ENCODE data around the gene SLCO4C1. TPM values are rescaled to one million over a fixed set of nuclear protein-coding genes. Genes with fewer than 3 reads are reported as not detected.

SLCO4C1 gene
- total RNA-seq, 1 donor from 2014 or later = 1.5 TPM

DNA sequence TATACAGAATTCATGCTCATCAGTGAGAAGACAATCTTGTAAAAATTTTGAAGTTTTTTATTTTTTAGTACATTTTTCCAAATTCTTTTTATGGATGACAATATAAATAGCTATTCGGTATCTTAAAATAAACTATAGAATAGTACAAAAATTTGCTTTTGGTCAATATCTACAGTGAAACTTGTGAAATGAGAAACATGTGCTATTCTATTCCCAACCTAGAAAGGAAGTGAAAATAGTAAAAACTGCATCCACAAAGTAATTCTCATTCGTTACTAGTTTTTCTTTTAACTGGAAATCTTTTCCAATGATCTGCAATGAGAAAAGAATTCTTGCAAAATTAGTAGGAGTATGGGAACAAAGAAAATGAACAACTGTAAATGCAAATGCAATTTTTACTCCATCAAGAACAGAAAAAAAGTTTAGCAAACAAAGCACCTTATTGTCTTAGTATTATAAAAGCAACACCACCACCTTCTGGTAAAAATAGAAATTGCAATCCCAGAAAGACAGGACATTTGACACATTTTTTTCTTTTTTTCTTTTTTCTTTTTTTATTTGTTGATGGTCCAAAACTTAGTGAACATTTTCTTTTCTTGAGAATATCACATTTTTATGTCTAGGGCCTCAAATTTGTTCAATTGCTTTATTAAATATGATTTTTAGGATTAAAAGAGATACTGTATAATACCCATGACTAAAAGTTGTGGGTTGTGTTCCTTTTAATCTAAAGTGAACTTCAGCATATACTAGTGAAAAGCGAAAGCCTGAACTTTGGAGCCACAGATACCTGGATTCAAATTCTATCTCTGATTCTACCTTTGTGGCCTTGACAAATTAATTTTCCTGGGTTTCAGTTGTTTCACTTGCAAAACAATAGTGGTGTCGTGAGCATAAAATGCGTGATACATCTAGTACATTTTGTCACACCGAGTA lies 72.3 kb downstream of the SLCO4C1 start:
- Mint-ChIP-seq H3K27me3 (ENCODE audit: unreplicated experiment) (no peaks in the 10 kb centered on the region), H3K4me3 (ENCODE audit: unreplicated experiment) (no peak overlapping the region), H3K27ac (ENCODE audit: unreplicated experiment) (no peak overlapping the region), H3K36me3 (ENCODE audit: unreplicated experiment) (no peaks in the 10 kb centered on the region), H3K9me3 (ENCODE audit: unreplicated experiment) (no peaks in the 10 kb centered on the region), H3K4me1 (ENCODE audit: low read depth, unreplicated experiment) (no peaks in the 10 kb centered on the region)
- DNase-seq = no peak
- TF ChIP-seq, protein P1, sequence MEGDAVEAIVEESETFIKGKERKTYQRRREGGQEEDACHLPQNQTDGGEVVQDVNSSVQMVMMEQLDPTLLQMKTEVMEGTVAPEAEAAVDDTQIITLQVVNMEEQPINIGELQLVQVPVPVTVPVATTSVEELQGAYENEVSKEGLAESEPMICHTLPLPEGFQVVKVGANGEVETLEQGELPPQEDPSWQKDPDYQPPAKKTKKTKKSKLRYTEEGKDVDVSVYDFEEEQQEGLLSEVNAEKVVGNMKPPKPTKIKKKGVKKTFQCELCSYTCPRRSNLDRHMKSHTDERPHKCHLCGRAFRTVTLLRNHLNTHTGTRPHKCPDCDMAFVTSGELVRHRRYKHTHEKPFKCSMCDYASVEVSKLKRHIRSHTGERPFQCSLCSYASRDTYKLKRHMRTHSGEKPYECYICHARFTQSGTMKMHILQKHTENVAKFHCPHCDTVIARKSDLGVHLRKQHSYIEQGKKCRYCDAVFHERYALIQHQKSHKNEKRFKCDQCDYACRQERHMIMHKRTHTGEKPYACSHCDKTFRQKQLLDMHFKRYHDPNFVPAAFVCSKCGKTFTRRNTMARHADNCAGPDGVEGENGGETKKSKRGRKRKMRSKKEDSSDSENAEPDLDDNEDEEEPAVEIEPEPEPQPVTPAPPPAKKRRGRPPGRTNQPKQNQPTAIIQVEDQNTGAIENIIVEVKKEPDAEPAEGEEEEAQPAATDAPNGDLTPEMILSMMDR (IDR thresholded peaks at IDR 0.05; ENCODE audit: partially characterized antibody, unreplicated experiment) = peak; percentile 93

- DNase-seq = no peak
- TF ChIP-seq, protein P1 (IDR thresholded peaks at IDR 0.05; ENCODE audit: partially characterized antibody, unreplicated experiment) = no peak
- no peak overlapping the region for H3K4me3 Mint-ChIP-seq (ENCODE audit: unreplicated experiment)
- H3K36me3 Mint-ChIP-seq (ENCODE audit: unreplicated experiment) = no peaks in the 10 kb centered on the region
- H3K9me3 Mint-ChIP-seq (ENCODE audit: unreplicated experiment) = no peaks in the 10 kb centered on the region
- no peaks in the 10 kb centered on the region for H3K27me3 Mint-ChIP-seq (ENCODE audit: unreplicated experiment)
- no peak overlapping the region for H3K27ac Mint-ChIP-seq (ENCODE audit: unreplicated experiment)
- H3K4me1 Mint-ChIP-seq (ENCODE audit: low read depth, unreplicated experiment) = no peaks in the 10 kb centered on the region
Observed at GRCh38 chr5:102222772-102223171, 73.3 kb downstream of the SLCO4C1 start.

GRCh38 chr5:102221949-102222348 lies 74.1 kb downstream of the SLCO4C1 start:
- H3K27ac Mint-ChIP-seq (ENCODE audit: unreplicated experiment) = no peak overlapping the region
- no peak for DNase-seq
- no peaks in the 10 kb centered on the region for H3K9me3 Mint-ChIP-seq (ENCODE audit: unreplicated experiment)
- no peaks in the 10 kb centered on the region for H3K36me3 Mint-ChIP-seq (ENCODE audit: unreplicated experiment)
- TF ChIP-seq, protein P1 (IDR thresholded peaks at IDR 0.05; ENCODE audit: partially characterized antibody, unreplicated experiment) = no peak
- no peaks in the 10 kb centered on the region for H3K27me3 Mint-ChIP-seq (ENCODE audit: unreplicated experiment)
- H3K4me3 Mint-ChIP-seq (ENCODE audit: unreplicated experiment) = no peak overlapping the region
- no peaks in the 10 kb centered on the region for H3K4me1 Mint-ChIP-seq (ENCODE audit: low read depth, unreplicated experiment)

DNA sequence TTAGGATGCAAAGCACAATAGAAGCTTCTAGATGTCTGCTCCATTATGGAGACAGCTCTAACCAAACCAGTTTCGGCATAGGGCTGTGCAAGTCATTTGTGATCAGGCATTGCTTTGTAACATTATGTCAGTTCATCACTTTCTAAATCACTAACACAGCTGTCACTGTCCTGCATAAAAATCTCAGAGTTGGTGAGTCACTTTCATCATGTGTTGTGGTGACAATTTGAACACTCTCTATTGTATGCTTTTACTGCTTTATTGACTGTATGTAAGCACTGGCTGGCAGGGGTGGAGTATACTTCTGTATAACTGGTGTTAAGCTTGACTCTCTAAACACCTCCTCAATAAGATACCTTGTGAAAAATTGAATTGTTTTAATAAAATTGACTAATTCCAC lies 77.9 kb downstream of the SLCO4C1 start:
- TF ChIP-seq, protein P1 (IDR thresholded peaks at IDR 0.05; ENCODE audit: partially characterized antibody, unreplicated experiment) = no peak
- peaks cover 4% of the 10 kb centered on the region for H3K36me3 Mint-ChIP-seq (ENCODE audit: unreplicated experiment)
- H3K4me3 Mint-ChIP-seq (ENCODE audit: unreplicated experiment) = no peak overlapping the region
- H3K4me1 Mint-ChIP-seq (ENCODE audit: low read depth, unreplicated experiment) = no peaks in the 10 kb centered on the region
- no peaks in the 10 kb centered on the region for H3K9me3 Mint-ChIP-seq (ENCODE audit: unreplicated experiment)
- no peaks in the 10 kb centered on the region for H3K27me3 Mint-ChIP-seq (ENCODE audit: unreplicated experiment)
- no peak for DNase-seq
- no peak overlapping the region for H3K27ac Mint-ChIP-seq (ENCODE audit: unreplicated experiment)

DNA sequence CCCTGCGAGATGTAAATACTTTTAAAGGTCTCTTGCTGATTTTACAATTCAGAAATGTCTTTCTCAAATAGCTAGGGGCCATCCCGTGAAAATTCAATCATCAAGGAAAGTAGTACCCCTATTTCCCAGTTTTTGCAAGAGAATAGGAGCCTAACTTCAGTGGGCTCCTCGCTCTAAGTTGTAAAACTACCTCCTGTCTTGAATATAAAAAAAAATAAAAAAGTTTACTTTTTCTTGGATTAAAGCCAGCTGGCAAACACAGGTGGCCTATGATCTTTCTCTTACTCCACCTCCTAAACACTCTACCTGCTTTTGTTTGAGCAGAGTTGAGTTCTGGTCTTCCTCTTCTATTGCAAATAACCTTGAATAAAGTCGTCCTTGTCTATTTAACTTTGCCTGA lies 79.4 kb downstream of the SLCO4C1 start:
- TF ChIP-seq, protein P1 (IDR thresholded peaks at IDR 0.05; ENCODE audit: partially characterized antibody, unreplicated experiment) = no peak
- Mint-ChIP-seq H3K27ac (ENCODE audit: unreplicated experiment) (no peak overlapping the region), H3K4me1 (ENCODE audit: low read depth, unreplicated experiment) (no peaks in the 10 kb centered on the region), H3K36me3 (ENCODE audit: unreplicated experiment) (peaks cover 4% of the 10 kb centered on the region), H3K27me3 (ENCODE audit: unreplicated experiment) (no peaks in the 10 kb centered on the region), H3K4me3 (ENCODE audit: unreplicated experiment) (no peak overlapping the region), H3K9me3 (ENCODE audit: unreplicated experiment) (no peaks in the 10 kb centered on the region)
- no peak for DNase-seq

Data from glutamatergic neuron (in vitro differentiated cells).